SH-SY5Y (cell line): Measurements from ENCODE around the gene CCNJL.

ENCODE experiments used
- GATA2 ChIP-seq: IDR thresholded peaks from 2 replicates; pipeline ENCODE4 v1.6.1; 2011; ENCODE audit warnings: mild to moderate bottlenecking, low read depth, low read length
- GATA3 ChIP-seq: IDR thresholded peaks from 2 replicates; pipeline ENCODE4 v1.6.1; 2011; ENCODE audit warnings: low read depth, mild to moderate bottlenecking, low read length, moderate library complexity

GRCh38 chr5:160306696-160307095 lies 5.7 kb downstream of the CCNJL start:
- TF ChIP-seq GATA2 (no peak), GATA3 (no peak)
